Activated B cell treated with CpG ODN at 0.5 μM for 24 hours (primary cell): ENCODE data around the gene HAGH. TPM values are rescaled to one million over a fixed set of nuclear protein-coding genes. Genes with fewer than 3 reads are reported as not detected.

Experiments
- ATAC-seq: fragments of 200-7000 bp; cut with Tn5 transposase; one replicate; pipeline ENCODE4 v1.10.0; 2021; ENCODE audit warnings: low read depth, mild to moderate bottlenecking, moderate library complexity
- CTCF ChIA-PET: fragments of 350-600 bp; sonication (Branson Sonifier 250); formaldehyde crosslinking; loops from one replicate; lab custom pipeline; 2021; ENCODE audit warnings: antibody characterized with exemption; lab: Charles Lee
- POLR2A ChIA-PET: fragments of 350-600 bp; sonication (Branson Sonifier 250); formaldehyde crosslinking; loops from one replicate; lab custom pipeline; 2021; ENCODE audit warnings: antibody characterized with exemption; lab: Charles Lee
- DNase-seq: peaks from one replicate; pipeline ENCODE4 v3.0.0; 2022
- H3K27ac Mint-ChIP-seq: one replicate; pipeline ENCODE4 v1.8.0; 2020; ENCODE audit warnings: mixed read lengths
- H3K27me3 Mint-ChIP-seq: one replicate; pipeline ENCODE4 v1.8.0; 2021; ENCODE audit warnings: mixed read lengths
- H3K36me3 Mint-ChIP-seq: one replicate; pipeline ENCODE4 v1.8.0; 2021; ENCODE audit warnings: low read depth, mixed read lengths
- H3K4me1 Mint-ChIP-seq: one replicate; pipeline ENCODE4 v1.8.0; 2021; ENCODE audit warnings: mixed read lengths
- H3K4me3 Mint-ChIP-seq: one replicate; pipeline ENCODE4 v1.8.0; 2020; ENCODE audit warnings: mild to moderate bottlenecking, mixed read lengths
- H3K9me3 Mint-ChIP-seq: one replicate; pipeline ENCODE4 v1.8.0; 2020; ENCODE audit warnings: mixed read lengths
- CTCF ChIP-seq: fragments of 200-600 bp; IDR thresholded peaks from one replicate; pipeline ENCODE4 v1.8.0; 2022; ENCODE audit warnings: antibody characterized with exemption, mild to moderate bottlenecking
- intact Hi-C: fragments of 100-400 bp; cut with micrococcal nuclease; formaldehyde crosslinking; loops from one replicate; pipeline ENCODE4 v1.15.1; 2024
- total RNA-seq: library from RNA; stranded (reverse); gene quantifications from 2 replicates; pipeline ENCODE4 v1.2.3, GENCODE V29; 2022

HAGH gene
- total RNA-seq, 1 donor from 2014 or later, result 19.5 TPM

GRCh38 chr16:1791943-1792812 lies 34.4 kb downstream of the HAGH start:
- CTCF ChIA-PET, result no interaction called here
- POLR2A ChIA-PET, result interaction anchor here (1.3 kb wide), 1 partner anchor 9 kb away, joined by 5 read pairs; the partner anchor contains the start of genes NUBP2 and SPSB3
- Mint-ChIP-seq H3K4me1 (no peaks in the 10 kb centered on the region), H3K4me3 (no peak overlapping the region), H3K9me3 (no peaks in the 10 kb centered on the region), H3K27ac (no peak overlapping the region), H3K27me3 (no peaks in the 10 kb centered on the region), H3K36me3 (peaks cover 13% of the 10 kb centered on the region)
- intact Hi-C loops, result no loop called here
- no peak for TF ChIP-seq CTCF
- DNase-seq (no peak), ATAC-seq (no peak)

- ATAC-seq (no peak), DNase-seq (no peak)
- H3K4me3 Mint-ChIP-seq, result no peak overlapping the region
- no peaks in the 10 kb centered on the region for H3K27me3 Mint-ChIP-seq
- no peak overlapping the region for H3K27ac Mint-ChIP-seq
- CTCF ChIA-PET, result no interaction called here
- intact Hi-C loops, result no loop called here
- no peaks in the 10 kb centered on the region for H3K9me3 Mint-ChIP-seq
- POLR2A ChIA-PET, result interaction anchor here (1.3 kb wide), 1 partner anchor 9 kb away, joined by 5 read pairs; the partner anchor contains the start of genes NUBP2 and SPSB3
- H3K4me1 Mint-ChIP-seq, result no peaks in the 10 kb centered on the region
- no peak for TF ChIP-seq CTCF
- H3K36me3 Mint-ChIP-seq, result peaks cover 16% of the 10 kb centered on the region
These were observed 35.2 kb downstream of the HAGH start for GRCh38 chr16:1791256-1791942.

- H3K4me3 Mint-ChIP-seq, result no peak overlapping the region
- no peak for TF ChIP-seq CTCF
- CTCF ChIA-PET, result no interaction called here
- ATAC-seq (no peak), DNase-seq (no peak)
- POLR2A ChIA-PET, result interaction anchor here (1.3 kb wide), 1 partner anchor 8 kb away, joined by 5 read pairs; the partner anchor contains the start of genes NUBP2 and SPSB3
- intact Hi-C loops, result no loop called here
- H3K4me1 Mint-ChIP-seq, result no peaks in the 10 kb centered on the region
- no peaks in the 10 kb centered on the region for H3K27me3 Mint-ChIP-seq
- H3K27ac Mint-ChIP-seq, result no peak overlapping the region
- no peaks in the 10 kb centered on the region for H3K9me3 Mint-ChIP-seq
- peaks cover 21% of the 10 kb centered on the region for H3K36me3 Mint-ChIP-seq
These were observed 35.9 kb downstream of the HAGH start for GRCh38 chr16:1790611-1791255.

- POLR2A ChIA-PET, result no interaction called here
- H3K27me3 Mint-ChIP-seq, result no peaks in the 10 kb centered on the region
These were observed 36.4 kb downstream of the HAGH start for GRCh38 chr16:1790261-1790610.

More at GRCh38 chr16:1790261-1790610, 36.4 kb downstream of the HAGH start:
- Mint-ChIP-seq H3K4me3 (no peak overlapping the region), H3K9me3 (no peaks in the 10 kb centered on the region), H3K36me3 (peaks cover 23% of the 10 kb centered on the region), H3K27ac (no peak overlapping the region), H3K4me1 (no peaks in the 10 kb centered on the region)
- CTCF ChIA-PET, result no interaction called here
- TF ChIP-seq CTCF, result no peak
- DNase-seq (no peak), ATAC-seq (no peak)
- intact Hi-C loops, result no loop called here
